ENCODE data around the gene CDRT4. TPM values are rescaled to one million over a fixed set of nuclear protein-coding genes. Genes with fewer than 3 reads are reported as not detected.

Gene CDRT4
- total RNA-seq, 4 donors from 2014 or later, result 4.0 to 13.4 (median 11.1) TPM

DNA sequence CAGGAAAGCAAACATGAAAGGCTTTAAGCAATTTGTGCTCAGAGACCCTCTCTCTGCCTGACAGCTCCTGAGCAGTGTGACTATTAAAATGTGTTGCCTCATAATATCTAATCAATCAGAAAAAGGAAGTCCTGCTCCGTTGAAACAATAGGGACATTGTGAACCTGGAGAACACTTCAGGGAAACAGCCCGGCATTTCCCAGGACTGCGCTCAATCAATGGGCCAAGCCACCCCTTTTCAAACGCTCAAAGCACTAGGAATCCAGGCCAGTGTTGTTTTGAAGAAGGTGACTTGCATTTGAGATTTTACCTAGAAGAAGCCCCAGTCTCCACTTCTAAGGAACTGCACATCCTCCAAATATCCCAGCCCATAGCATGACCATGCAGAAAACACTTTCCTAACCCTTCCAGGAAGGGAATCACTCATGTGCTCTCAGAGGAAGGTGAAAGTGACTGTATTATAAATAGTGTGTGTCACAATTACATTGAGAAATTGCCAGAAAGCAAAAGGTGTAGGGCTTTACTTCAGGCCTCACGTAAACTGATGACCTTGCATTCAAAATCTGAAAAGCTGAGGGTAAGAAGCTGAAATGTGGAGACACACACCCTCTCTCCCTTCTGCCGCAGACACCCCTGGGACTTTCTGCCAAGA is 19.4 kb downstream of the CDRT4 start:
- H3K4me3 ChIP-seq (replicated peaks in 1 of 3), result no peak overlapping the region
- H3K9me3 ChIP-seq, result no peaks in the 10 kb centered on the region
- H3K36me3 ChIP-seq, result no peaks in the 10 kb centered on the region
- no peak for TF ChIP-seq POLR2A (IDR thresholded peaks at IDR 0.05)
- TF ChIP-seq, protein P1, sequence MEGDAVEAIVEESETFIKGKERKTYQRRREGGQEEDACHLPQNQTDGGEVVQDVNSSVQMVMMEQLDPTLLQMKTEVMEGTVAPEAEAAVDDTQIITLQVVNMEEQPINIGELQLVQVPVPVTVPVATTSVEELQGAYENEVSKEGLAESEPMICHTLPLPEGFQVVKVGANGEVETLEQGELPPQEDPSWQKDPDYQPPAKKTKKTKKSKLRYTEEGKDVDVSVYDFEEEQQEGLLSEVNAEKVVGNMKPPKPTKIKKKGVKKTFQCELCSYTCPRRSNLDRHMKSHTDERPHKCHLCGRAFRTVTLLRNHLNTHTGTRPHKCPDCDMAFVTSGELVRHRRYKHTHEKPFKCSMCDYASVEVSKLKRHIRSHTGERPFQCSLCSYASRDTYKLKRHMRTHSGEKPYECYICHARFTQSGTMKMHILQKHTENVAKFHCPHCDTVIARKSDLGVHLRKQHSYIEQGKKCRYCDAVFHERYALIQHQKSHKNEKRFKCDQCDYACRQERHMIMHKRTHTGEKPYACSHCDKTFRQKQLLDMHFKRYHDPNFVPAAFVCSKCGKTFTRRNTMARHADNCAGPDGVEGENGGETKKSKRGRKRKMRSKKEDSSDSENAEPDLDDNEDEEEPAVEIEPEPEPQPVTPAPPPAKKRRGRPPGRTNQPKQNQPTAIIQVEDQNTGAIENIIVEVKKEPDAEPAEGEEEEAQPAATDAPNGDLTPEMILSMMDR (IDR thresholded peaks at IDR 0.05), result no peak
- 78 to 83% methylated on average over 6 of the region's 6 CpGs for WGBS, 2 donors
- no peak for DNase-seq
- H3K27me3 ChIP-seq, result no peaks in the 10 kb centered on the region
- peak overlapping the region in 1 of 3 donors; percentile 21 for H3K27ac ChIP-seq
- H3K4me1 ChIP-seq, result peaks cover 0 to 17% of the 10 kb centered on the region in 2 donors
- intact Hi-C loops (cut with DNase I), result no loop called here

- H3K9me3 ChIP-seq, result no peaks in the 10 kb centered on the region
- intact Hi-C loops (cut with DNase I), result no loop called here
- no peak overlapping the region for H3K4me3 ChIP-seq (replicated peaks in 1 of 3)
- 82% methylated on average over 10 of the region's 10 CpGs for WGBS, 2 donors
- no peak for TF ChIP-seq POLR2A (IDR thresholded peaks at IDR 0.05)
- TF ChIP-seq, protein P1 (IDR thresholded peaks at IDR 0.05), result no peak
- H3K27me3 ChIP-seq, result no peaks in the 10 kb centered on the region
- H3K27ac ChIP-seq, result no peak overlapping the region
- DNase-seq, result no peak
- H3K4me1 ChIP-seq, result peaks cover 0 to 17% of the 10 kb centered on the region in 2 donors
- no peaks in the 10 kb centered on the region for H3K36me3 ChIP-seq
These were observed 21.4 kb downstream of the CDRT4 start for GRCh38 chr17:15446036-15446435.

GRCh38 chr17:15444805-15445204 is 22.6 kb downstream of the CDRT4 start:
- 42 to 52% methylated on average over 4 of the region's 4 CpGs for WGBS, 2 donors
- intact Hi-C loops (cut with DNase I), result no loop called here

DNA sequence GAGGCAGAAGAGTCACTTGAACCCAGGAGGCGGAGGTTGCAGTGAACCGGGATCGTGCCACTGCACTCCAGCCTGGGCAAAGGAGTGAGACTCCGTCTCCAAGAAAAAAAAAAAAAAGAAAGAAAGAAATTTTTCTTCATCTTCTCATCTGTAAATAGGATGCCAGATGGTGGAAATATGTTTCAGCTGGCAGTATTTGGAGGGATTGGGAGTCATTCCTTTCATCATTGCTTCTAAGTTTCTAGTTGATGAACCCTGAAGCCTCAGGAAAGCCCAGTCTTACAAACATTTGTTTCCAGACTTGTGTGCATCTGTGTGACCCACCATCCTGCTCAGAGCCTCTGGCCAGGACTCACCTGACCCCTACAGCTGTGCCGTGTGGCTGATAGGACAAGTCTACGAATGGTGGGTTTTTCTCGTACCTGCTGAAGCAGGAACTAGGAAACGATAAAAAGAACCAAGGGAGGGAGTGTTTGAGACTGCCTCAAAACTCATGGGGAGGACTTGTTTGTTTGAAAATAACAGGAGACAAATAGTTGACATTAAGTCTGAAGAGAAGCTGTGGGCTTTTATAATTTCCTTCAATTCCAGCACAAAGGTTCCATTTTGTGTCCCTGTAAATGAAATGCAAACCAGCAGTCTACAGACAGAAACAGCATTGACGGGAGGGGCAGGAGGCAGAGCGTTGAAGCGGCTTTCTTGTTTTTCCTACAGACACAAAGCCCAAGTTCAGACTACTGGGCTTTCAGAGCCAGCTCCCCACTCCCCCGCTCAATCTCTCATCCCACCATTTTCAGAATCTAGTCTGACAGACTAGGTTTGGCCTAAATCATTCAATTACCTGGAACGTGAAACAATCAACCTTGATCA is 24.9 kb downstream of the CDRT4 start:
- no peaks in the 10 kb centered on the region for H3K36me3 ChIP-seq
- TF ChIP-seq POLR2A (IDR thresholded peaks at IDR 0.05), result no peak
- TF ChIP-seq, protein P1 (IDR thresholded peaks at IDR 0.05), result no peak
- intact Hi-C loops (cut with DNase I), result no loop called here
- no peak for DNase-seq
- no peaks in the 10 kb centered on the region for H3K9me3 ChIP-seq
- H3K27ac ChIP-seq, result no peak overlapping the region
- peaks cover 5 to 25% of the 10 kb centered on the region in 2 donors for H3K4me1 ChIP-seq
- H3K27me3 ChIP-seq, result no peaks in the 10 kb centered on the region
- 96 to 97% methylated on average over 13 of the region's 13 CpGs for WGBS, 2 donors
- no peak overlapping the region for H3K4me3 ChIP-seq (replicated peaks in 1 of 3)

More at GRCh38 chr17:15444805-15445204, 22.6 kb downstream of the CDRT4 start:
- Histone ChIP-seq H3K9me3 (no peaks in the 10 kb centered on the region), H3K36me3 (no peaks in the 10 kb centered on the region), H3K27me3 (no peaks in the 10 kb centered on the region), H3K4me3 (replicated peaks in 1 of 3) (no peak overlapping the region), H3K4me1 (peaks cover 0 to 17% of the 10 kb centered on the region in 2 donors), H3K27ac (no peak overlapping the region)
- DNase-seq, result no peak
- TF ChIP-seq, protein P1 (IDR thresholded peaks at IDR 0.05), result no peak
- TF ChIP-seq POLR2A (IDR thresholded peaks at IDR 0.05), result no peak

- no peak for DNase-seq
- H3K4me3 ChIP-seq (replicated peaks in 1 of 3), result no peak overlapping the region
- H3K27me3 ChIP-seq, result no peaks in the 10 kb centered on the region
- H3K27ac ChIP-seq, result no peak overlapping the region
- intact Hi-C loops (cut with DNase I), result no loop called here
- H3K9me3 ChIP-seq, result no peaks in the 10 kb centered on the region
- TF ChIP-seq, protein P1 (IDR thresholded peaks at IDR 0.05), result no peak
- no peak for TF ChIP-seq POLR2A (IDR thresholded peaks at IDR 0.05)
- H3K4me1 ChIP-seq, result peaks cover 18 to 38% of the 10 kb centered on the region in 2 donors
- no peaks in the 10 kb centered on the region for H3K36me3 ChIP-seq
- 94 to 97% methylated on average over 4 of the region's 4 CpGs for WGBS, 2 donors
These were observed 26.1 kb downstream of the CDRT4 start for GRCh38 chr17:15441315-15441714.

All from thyroid gland (tissue), 4 donors.